GM12865 (cell line): ENCODE data around the gene RPN1.

ENCODE experiments used
- DNase-seq: peaks from one replicate; pipeline ENCODE4 v3.0.0; 2010; ENCODE audit warnings: low read depth
- H3K4me3 ChIP-seq: 2 replicates; pipeline ENCODE4 v1.5.1; 2011; ENCODE audit warnings: mild to moderate bottlenecking, low read depth, low read length, control low read depth
- TF ChIP-seq, protein P1 (sequence below): IDR thresholded peaks from 2 replicates; pipeline ENCODE4 v1.5.1; 2011; ENCODE audit warnings: low read length, control low read depth, low read depth, inconsistent platforms; ENCODE audit not compliant: insufficient read depth; ENCODE audit errors: missing control alignments

The RPN1 gene

DNA sequence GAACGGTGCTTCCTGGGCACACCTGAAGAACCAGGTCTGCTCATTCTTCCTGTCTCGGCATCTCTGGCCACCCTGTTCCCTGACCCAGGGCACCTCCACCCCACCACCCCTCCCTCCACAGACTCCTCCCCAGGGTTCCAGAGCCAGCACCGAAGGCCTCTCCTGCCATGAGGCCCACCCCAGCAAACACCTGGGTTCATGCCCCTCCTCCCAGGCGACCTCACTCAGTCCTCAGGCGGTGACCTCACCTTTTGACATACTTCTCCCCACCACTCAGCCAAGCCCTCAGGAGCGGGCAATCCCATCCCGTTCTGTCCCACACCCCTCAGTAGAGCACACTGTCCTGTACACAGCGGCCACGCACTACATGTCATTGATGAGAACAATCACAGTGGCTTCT, 72.3 kb downstream of the RPN1 start:
- H3K4me3 ChIP-seq, result no peak overlapping the region
- TF ChIP-seq, protein P1, sequence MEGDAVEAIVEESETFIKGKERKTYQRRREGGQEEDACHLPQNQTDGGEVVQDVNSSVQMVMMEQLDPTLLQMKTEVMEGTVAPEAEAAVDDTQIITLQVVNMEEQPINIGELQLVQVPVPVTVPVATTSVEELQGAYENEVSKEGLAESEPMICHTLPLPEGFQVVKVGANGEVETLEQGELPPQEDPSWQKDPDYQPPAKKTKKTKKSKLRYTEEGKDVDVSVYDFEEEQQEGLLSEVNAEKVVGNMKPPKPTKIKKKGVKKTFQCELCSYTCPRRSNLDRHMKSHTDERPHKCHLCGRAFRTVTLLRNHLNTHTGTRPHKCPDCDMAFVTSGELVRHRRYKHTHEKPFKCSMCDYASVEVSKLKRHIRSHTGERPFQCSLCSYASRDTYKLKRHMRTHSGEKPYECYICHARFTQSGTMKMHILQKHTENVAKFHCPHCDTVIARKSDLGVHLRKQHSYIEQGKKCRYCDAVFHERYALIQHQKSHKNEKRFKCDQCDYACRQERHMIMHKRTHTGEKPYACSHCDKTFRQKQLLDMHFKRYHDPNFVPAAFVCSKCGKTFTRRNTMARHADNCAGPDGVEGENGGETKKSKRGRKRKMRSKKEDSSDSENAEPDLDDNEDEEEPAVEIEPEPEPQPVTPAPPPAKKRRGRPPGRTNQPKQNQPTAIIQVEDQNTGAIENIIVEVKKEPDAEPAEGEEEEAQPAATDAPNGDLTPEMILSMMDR, result no peak

DNA sequence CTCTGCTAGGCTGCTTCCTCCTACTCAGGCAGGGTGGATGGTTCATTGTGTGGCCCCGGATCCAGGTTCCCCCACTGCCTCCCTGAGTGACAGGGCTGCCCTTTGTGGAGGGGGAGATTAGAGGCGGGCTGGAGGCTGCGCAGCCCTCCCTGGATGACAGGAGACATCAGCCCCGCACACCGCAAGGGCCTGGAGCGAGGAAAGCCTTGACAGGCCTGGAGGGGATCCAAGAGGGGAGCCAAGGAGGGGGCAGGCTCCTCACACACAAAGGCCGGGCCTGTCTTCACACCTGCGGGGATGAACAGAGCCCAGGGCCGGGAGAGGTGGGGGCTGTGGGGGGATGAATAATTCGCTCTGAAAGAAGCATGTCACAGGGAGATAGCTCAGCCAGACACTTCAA, 72.9 kb downstream of the RPN1 start:
- H3K4me3 ChIP-seq, result no peak overlapping the region
- TF ChIP-seq, protein P1, result no peak
- DNase-seq, result no peak

More for the DNA sequence above, 72.3 kb downstream of the RPN1 start:
- no peak for DNase-seq

DNA sequence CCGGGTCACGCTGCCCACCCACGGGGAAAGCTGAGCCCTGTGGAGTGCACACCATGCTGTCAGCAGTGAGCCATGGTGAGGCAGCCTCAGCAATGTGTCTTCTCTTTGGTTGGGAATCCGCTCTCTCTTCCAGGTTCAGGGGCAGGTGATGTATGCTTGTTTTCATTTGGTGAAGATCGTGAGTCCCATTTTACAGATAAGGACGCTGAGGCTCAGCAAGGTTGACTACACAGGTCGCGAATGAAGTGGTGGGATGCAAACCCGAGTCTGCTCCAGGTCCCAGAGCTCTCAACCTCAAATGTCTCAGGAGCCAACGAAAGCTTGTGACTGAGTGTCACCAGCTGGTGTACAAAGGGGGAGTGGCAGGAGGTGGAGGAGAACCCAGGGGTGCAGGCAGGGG, 74.3 kb downstream of the RPN1 start:
- no peak overlapping the region for H3K4me3 ChIP-seq
- DNase-seq, result no peak
- TF ChIP-seq, protein P1, result no peak

GRCh38 chr3:128575777-128576176, 74.8 kb downstream of the RPN1 start:
- H3K4me3 ChIP-seq, result no peak overlapping the region
- no peak for DNase-seq
- TF ChIP-seq, protein P1, result no peak

- no peak overlapping the region for H3K4me3 ChIP-seq
- TF ChIP-seq, protein P1, result no peak
- no peak for DNase-seq
Observed at GRCh38 chr3:128573707-128574162, 76.9 kb downstream of the RPN1 start.

DNA sequence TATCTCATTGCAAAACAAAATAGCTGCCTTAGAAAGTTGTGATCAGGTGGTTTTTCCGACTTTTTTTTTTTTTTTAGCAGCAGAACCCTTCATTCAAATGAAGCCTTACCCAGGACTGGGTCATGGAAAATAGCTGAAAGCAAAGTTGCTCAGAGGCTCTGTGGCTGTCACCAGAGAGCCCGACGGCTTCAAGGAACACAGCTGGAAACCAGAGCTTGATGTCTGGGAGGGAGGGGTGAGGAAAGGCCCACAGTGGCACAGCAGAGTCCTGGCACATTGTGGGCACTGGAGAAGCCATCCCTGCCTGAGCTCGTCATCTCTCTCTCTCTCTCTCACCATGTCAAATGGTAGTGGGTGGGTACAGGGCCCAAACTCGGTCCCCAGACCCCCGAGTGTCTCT, 77.5 kb downstream of the RPN1 start:
- TF ChIP-seq, protein P1, result no peak
- no peak overlapping the region for H3K4me3 ChIP-seq
- DNase-seq, result no peak

GRCh38 chr3:128572644-128573105, 77.9 kb downstream of the RPN1 start:
- TF ChIP-seq, protein P1, result peak; percentile 19
- H3K4me3 ChIP-seq, result no peak overlapping the region
- peak; percentile 38 for DNase-seq
